Osteocyte (in vitro differentiated cells): ENCODE data around the gene SUPT3H. TPM values are rescaled to one million over a fixed set of nuclear protein-coding genes. Genes with fewer than 3 reads are reported as not detected.

Experiments
- DNase-seq: peaks from one replicate; pipeline ENCODE4 v3.0.0; 2021; ENCODE audit warnings: mixed read lengths; ENCODE audit not compliant: unreplicated experiment; ENCODE audit errors: extremely low spot score
- H3K27ac Mint-ChIP-seq: one replicate; pipeline ENCODE4 v1.8.0; 2021; ENCODE audit warnings: mild to moderate bottlenecking, mixed read lengths; ENCODE audit not compliant: unreplicated experiment
- H3K27me3 Mint-ChIP-seq: one replicate; pipeline ENCODE4 v1.8.0; 2021; ENCODE audit warnings: mixed read lengths; ENCODE audit not compliant: unreplicated experiment
- H3K36me3 Mint-ChIP-seq: one replicate; pipeline ENCODE4 v1.8.0; 2021; ENCODE audit warnings: mixed read lengths; ENCODE audit not compliant: unreplicated experiment
- H3K4me1 Mint-ChIP-seq: one replicate; pipeline ENCODE4 v1.8.0; 2021; ENCODE audit warnings: mixed read lengths; ENCODE audit not compliant: unreplicated experiment
- H3K4me3 Mint-ChIP-seq: one replicate; pipeline ENCODE4 v1.8.0; 2021; ENCODE audit warnings: mild to moderate bottlenecking, moderate library complexity, mixed read lengths; ENCODE audit not compliant: unreplicated experiment
- H3K9me3 Mint-ChIP-seq: one replicate; pipeline ENCODE4 v1.8.0; 2021; ENCODE audit warnings: mixed read lengths; ENCODE audit not compliant: unreplicated experiment
- CTCF ChIP-seq: fragments of 200-600 bp; sonication (generic); IDR thresholded peaks from 2 replicates; pipeline ENCODE4 v1.5.0; 2021; ENCODE audit warnings: antibody characterized with exemption, mild to moderate bottlenecking, moderate library complexity
- total RNA-seq: library from RNA; stranded (reverse); gene quantifications from 2 replicates; pipeline ENCODE4 v1.2.1, GENCODE V29; 2021

The SUPT3H gene
- total RNA-seq, 1 donor from 2014 or later, result 13.2 TPM

- Mint-ChIP-seq H3K9me3 (no peaks in the 10 kb centered on the region), H3K4me3 (peak within 1 kb of the TSS; percentile 11), H3K36me3 (no peaks in the 10 kb centered on the region), H3K27me3 (no peaks in the 10 kb centered on the region), H3K4me1 (peaks cover 20% of the 10 kb centered on the region), H3K27ac (peak within 1 kb of the TSS; percentile 2)
- DNase-seq, result no peak
- no peak for TF ChIP-seq CTCF
Observed at GRCh38 chr6:45327956-45328522, 49.7 kb downstream of the SUPT3H start, which contains the start of gene RUNX2. Gene RUNX2, plus strand, starts transcription at chr6:45328330. Its CDS starts 397 bp downstream, at chr6:45328727.

- no peak for DNase-seq
- no peaks in the 10 kb centered on the region for H3K36me3 Mint-ChIP-seq
- H3K9me3 Mint-ChIP-seq, result no peaks in the 10 kb centered on the region
- H3K4me3 Mint-ChIP-seq, result no peak overlapping the region
- no peak for TF ChIP-seq CTCF
- H3K27ac Mint-ChIP-seq, result no peak overlapping the region
- peaks cover 20% of the 10 kb centered on the region for H3K4me1 Mint-ChIP-seq
- no peaks in the 10 kb centered on the region for H3K27me3 Mint-ChIP-seq
Observed at GRCh38 chr6:45326698-45327417, 50.9 kb downstream of the SUPT3H start.

- Mint-ChIP-seq H3K36me3 (no peaks in the 10 kb centered on the region), H3K4me1 (peaks cover 17% of the 10 kb centered on the region), H3K27me3 (no peaks in the 10 kb centered on the region), H3K9me3 (no peaks in the 10 kb centered on the region), H3K4me3 (no peak overlapping the region), H3K27ac (no peak overlapping the region)
- DNase-seq, result no peak
- no peak for TF ChIP-seq CTCF
Observed at GRCh38 chr6:45323656-45324224, 54.0 kb downstream of the SUPT3H start.

GRCh38 chr6:45320349-45320748, 57.4 kb downstream of the SUPT3H start:
- TF ChIP-seq CTCF, result no peak
- no peak for DNase-seq
- no peak overlapping the region for H3K4me3 Mint-ChIP-seq
- H3K27ac Mint-ChIP-seq, result no peak overlapping the region
- peaks cover 7% of the 10 kb centered on the region for H3K36me3 Mint-ChIP-seq
- H3K9me3 Mint-ChIP-seq, result peaks cover 5% of the 10 kb centered on the region
- peaks cover 3% of the 10 kb centered on the region for H3K4me1 Mint-ChIP-seq
- H3K27me3 Mint-ChIP-seq, result no peaks in the 10 kb centered on the region

GRCh38 chr6:45314146-45314545, 63.6 kb downstream of the SUPT3H start:
- DNase-seq, result no peak
- H3K27ac Mint-ChIP-seq, result no peak overlapping the region
- peaks cover 18% of the 10 kb centered on the region for H3K9me3 Mint-ChIP-seq
- no peaks in the 10 kb centered on the region for H3K27me3 Mint-ChIP-seq
- no peak for TF ChIP-seq CTCF
- no peaks in the 10 kb centered on the region for H3K4me1 Mint-ChIP-seq
- H3K36me3 Mint-ChIP-seq, result peaks cover 17% of the 10 kb centered on the region
- H3K4me3 Mint-ChIP-seq, result no peak overlapping the region
